Stimulated activated CD4-positive, alpha-beta T cell treated with anti-CD3 and anti-CD28 coated beads, Interleukin-4, amount 100 ng/mL, for 24 hours (primary cell): ENCODE results near the gene TDRKH.

Experiments
- DNase-seq: peaks from one replicate; pipeline ENCODE4 v3.0.0-alpha.2; 2020

TDRKH gene

GRCh38 chr1:151820940-151821339, 30.6 kb upstream of the TDRKH start:
- no peak for DNase-seq

GRCh38 chr1:151819976-151820623, 29.8 kb upstream of the TDRKH start:
- no peak for DNase-seq

- DNase-seq = no peak
Measured at GRCh38 chr1:151819227-151819835, 29.0 kb upstream of the TDRKH start.

GRCh38 chr1:151817353-151817730, 27.0 kb upstream of the TDRKH start:
- DNase-seq = no peak

DNA sequence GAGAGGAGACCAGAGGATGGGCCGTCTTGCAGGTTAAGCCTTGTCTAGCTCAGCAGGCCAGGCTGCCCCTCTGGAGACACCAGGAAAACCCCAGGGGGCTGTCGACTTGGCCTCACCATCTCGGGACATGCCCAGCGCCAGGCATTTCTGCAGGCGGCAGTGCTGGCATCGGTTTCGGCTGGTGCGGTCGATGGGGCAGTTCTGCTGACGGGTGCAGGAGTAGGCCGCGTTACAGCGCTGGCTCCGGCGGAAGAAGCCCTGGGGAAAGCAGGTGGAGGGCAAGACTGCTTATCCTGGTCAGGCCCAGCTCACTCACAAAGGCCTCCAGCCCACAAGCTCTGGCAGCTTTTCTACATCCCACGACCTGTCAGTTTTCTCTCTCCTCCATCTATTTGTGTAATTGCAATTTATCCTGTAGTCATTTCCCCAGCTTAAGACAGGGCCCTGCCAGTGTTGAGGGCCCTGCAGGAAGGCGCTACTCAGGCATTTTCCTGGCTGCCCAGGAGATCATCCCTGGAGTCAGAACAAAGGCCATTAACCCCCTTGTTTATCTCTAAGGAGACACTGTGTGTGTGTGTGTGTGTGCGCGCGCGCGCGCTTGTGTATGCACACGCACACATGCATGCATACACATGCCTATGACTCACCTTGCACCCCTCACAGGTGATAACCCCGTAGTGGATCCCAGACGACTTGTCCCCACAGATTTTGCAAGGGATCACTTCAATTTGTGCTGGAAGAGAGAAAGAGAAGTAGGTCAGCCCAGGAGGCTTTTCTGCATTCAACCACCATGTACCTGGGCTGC, 26.4 kb upstream of the TDRKH start:
- DNase-seq = no peak

- DNase-seq = no peak
Measured at GRCh38 chr1:151815716-151816327, 25.5 kb upstream of the TDRKH start.

- no peak for DNase-seq
Measured at GRCh38 chr1:151814971-151815545, 24.8 kb upstream of the TDRKH start.

GRCh38 chr1:151814426-151814825, 24.1 kb upstream of the TDRKH start:
- DNase-seq = no peak

- no peak for DNase-seq
Measured at GRCh38 chr1:151813271-151813977, 23.1 kb upstream of the TDRKH start.

GRCh38 chr1:151811181-151811580, 20.9 kb upstream of the TDRKH start:
- DNase-seq = no peak

DNA sequence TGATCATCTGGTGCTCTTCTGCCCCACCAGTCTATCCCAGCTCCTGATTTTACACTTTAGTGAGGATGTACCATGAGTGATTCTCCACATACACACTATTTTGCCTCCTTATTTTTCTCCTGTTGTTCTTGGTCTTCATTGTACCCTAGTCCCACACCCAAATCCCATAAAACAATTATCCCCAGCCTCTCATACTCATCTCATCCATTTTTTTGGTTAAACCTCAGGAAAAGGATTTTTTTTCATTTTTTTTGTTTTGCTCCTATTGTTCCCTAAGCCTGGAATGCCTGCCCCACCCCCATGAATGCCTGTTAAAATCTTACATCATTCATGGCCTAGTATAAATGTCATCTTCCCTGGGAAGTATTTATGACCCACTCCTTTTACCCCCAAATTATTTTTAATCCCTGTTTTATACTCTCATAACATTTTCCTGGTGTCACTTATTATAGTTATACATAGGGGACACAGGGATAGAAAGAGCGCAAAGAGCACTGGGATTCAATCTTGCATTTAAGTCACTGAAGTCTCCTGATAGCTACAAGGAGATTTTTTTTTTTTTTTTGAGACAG, 19.8 kb upstream of the TDRKH start:
- DNase-seq = no peak

- no peak for DNase-seq
Measured at GRCh38 chr1:151809290-151809984, 19.1 kb upstream of the TDRKH start.

DNA sequence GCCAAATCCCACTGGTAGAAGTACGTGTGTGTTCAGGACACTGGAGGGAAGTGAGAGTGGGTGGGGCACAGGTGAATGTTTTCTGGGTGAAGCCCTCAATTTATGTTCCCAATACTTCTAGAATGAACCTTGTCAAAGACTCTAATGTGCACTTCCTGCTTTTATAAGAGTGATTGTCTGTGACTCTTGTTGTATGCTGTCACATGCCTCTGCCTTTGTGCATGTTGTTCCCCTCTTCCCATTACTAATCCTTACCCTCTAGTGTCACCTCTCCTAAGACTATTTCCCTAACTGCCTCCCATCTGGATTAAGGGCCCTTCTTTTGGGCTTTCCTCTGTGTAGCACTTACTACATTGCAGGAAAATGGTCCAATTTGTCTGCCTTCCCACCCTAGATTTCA, 17.5 kb upstream of the TDRKH start:
- no peak for DNase-seq

DNA sequence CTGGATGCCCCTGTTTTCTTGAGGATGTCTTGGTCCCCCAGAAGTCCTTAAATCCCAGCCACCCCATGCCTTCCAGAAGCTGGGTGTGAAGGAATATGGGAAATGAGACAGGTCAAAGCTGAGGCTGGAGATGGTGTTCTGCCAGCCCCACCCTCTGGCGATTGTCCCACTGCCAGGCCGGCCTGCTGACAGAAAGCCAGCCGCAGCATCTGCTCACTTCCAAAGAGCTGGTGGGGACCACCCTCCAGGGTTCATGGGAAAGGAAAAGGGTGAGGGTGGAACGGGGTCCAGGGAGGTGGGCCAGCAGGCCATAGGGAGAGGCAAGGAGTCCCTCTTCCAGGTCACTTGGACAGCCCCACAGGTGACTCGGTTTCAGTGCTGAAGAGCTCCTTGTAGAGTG, 16.8 kb upstream of the TDRKH start:
- DNase-seq = no peak

DNA sequence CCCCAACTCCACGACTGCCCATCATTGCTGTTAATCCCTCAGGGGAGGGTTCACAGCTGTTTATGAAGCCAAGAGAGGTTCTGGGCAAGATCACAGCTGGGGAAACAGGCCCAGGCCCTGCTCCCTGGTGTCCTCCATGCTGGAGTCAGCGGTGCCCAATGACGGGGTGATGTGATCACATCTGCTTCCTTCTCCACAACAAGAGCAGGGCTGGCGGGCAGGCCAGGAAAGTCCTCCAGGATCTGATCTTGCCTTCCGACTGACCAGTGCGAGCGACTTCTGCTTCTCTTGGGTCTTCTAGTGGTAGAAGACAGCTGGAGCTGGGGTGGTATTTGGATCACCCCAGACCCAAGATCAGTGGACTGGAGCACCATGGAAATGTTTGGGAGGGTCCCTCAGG, 15.9 kb upstream of the TDRKH start:
- DNase-seq = no peak

- DNase-seq = no peak
Measured at GRCh38 chr1:151805066-151805820, 14.9 kb upstream of the TDRKH start, which contains the start of gene LINGO4. Gene LINGO4 (minus strand): TSS chr1:151805419. CDS start chr1:151802704, 2,715 bp downstream.

GRCh38 chr1:151803915-151804314, 13.6 kb upstream of the TDRKH start:
- no peak for DNase-seq

DNA sequence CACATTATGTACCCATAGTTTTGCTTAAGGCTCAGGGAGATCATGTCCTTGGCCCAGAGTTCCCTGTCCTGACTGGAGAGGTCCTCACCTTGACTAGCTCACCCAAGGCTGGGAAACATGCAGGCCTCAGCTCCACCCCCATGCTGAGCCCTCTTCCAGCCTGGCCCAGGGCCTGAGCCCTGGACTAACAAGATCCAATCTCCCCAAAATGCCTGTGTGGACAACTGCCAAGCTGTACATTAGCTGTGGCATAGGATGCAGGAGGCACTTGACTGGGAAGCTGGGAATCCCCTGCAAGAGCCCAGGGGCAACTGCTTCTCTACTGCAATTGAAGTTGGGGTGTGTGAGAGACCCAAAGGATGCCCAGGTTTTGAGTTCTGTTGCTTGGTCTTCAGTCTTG, 12.9 kb upstream of the TDRKH start:
- DNase-seq = no peak

DNA sequence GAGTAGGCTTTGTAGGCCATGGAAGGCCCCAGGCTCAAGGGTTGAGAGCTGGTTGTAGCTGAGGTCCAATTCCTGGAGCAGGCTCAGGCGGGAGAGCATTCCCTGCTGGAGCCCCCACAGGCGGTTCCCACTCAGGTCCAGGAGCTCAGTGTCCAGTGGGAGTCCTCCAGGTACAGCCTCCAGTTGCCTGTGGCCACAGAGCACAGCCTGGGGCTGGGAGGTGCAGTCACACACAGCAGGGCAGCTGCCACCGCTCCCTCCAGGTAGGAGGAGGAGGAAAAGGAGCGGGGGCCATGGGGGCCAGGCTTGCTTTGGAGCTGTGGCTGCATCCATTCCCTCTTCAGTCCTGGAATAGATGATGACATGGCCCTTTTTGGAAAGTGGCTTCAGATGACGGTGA, 12.1 kb upstream of the TDRKH start:
- DNase-seq = no peak

DNA sequence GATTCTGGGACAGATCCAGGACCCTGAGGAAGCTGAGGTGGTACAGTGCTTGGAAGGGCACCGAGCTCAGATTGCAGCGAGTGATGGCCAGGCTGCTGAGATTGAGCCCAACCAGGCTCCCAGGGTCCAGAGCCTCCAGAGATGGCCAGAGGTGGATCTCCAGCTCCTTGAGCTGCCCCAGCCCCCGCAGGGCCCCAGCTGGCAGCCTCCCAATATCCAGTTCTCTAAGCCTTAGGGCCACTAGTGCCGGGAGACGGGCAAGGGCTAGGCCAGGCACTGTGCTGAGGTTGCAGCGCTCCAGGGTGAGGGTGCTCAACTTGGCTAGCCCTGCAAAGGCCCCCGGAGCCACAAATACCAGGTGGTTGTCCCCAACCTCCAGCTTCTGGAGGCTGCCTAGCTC, 11.5 kb upstream of the TDRKH start:
- no peak for DNase-seq

DNA sequence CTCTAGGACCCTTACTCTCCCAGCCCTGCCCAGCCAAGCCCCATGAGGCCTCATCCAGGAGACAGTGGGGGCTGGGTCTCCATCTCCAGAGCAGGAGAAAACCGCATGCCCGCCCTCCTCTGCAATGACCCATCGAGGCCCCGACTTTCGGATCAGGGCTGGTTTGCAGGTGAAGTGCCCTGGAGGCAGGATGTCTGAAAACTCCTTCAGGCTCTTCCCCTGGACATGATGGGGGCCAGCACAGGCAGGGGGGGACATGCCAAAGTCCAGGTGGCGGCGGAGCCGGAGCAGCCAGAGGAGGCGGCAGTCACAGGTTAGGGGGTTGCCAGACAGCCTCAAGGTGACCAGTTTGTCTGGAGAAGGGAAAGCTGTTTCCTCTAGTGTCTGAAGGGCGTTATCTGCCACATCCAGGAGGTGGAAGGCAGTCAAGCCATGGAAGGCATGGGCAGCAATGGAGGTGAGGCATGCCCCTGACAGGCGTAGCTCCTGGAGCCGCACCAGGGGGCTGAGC, 11.1 kb upstream of the TDRKH start:
- no peak for DNase-seq
